ENCODE results near the gene FSCN2.

FSCN2 gene

DNA sequence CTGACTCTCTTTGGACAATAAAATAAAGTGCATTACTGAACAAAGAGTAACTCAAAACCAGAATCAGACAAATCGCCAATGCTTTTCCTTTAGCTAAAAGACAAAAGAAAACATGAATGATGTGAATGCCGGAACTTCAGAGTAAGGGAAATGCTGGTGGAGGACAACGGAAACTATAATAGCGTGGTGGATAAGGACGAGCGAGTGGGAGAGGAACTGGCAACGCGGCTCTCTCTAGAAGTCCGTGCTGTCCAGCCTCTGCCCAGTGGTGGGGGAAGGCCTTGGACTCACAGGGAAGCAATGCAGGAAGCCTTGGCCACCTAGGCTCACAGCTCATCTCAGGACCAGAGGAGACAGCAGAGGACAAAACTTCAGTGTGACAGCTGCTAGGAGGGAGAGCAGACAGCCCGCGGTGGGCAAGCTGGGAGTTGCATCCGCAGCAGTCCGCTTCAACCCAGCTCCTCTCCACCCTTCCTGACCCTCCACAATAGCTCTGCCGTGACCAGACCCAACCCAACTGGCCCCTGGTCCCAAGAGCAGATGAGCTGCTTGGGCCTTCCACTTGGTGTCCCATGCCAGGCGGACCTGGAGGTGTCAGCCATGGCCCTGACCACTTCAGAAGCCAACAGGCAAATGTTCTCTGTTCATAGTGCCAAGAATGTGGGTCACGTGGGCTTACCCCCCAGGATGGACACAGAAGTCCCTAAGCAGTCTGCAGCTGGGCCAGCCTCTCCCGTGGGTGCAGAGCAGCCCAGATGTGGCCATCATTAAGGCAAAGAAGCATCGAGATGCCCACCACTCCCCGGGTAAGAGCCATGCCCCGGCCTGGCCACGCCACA lies 29.3 kb downstream of the FSCN2 start:
- DNase-seq (ENCODE audit: low read depth in 2 of 2) = no peak

DNA sequence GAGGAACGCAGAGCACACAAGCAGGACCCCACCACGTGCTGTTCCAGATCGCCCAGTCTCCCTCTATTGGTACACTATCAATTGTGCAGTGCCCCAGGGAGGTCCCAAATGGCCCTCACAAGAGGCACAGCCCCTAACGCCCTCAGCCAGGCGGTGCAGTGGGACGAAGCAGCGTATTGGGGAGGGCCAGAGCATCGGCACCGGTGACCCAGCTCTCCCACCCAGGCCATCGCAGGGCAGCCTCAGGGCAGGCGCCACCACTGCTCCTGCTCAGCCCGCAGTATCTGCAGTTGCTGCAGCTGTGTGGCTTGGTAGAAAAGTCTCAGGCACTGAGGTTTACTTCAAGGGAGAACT lies 29.9 kb downstream of the FSCN2 start:
- no peak for DNase-seq (ENCODE audit: low read depth in 2 of 2)

DNA sequence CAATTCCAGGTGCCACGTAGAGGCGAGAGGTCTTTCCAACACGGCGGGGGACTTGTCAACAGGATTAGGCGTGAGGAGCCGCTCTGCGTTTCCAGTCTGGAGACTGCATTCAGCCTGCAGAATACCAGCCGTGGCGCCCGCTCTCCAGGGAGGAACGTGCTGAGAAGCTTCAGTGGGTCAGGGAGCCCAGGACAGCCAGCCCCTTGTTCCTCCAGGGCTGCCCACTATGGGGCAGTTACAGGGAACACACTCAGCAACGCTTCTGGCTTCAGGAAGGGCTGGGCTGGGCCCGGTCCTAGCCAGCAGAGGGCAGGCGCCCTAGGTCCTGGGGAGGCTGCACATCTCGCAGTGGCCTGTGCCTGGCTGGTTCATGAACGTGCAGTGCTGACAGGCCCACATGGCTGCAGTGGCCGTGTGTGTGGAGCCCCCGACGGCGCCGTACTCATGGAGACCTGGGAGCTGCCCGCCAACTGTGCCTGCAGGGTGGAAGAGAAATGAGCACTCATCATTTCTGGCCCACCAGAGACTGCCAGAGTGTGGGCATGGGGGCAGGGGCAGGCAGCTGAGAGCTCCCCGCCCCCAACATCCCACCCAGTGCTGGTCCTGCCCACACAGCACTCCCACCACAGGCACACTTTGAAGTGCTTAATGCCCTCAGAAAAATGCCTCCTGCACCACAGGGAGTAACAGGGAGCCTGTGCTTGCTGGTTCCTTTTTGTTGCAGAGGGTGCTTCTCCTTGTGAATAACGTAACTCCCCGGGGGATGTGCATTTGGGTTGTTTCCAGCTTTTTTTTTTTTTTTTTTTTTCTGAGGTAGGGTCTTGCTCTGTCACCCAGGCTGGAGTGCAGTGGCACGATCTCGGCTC lies 31.0 kb downstream of the FSCN2 start:
- DNase-seq (ENCODE audit: low read depth in 2 of 2) = no peak

DNA sequence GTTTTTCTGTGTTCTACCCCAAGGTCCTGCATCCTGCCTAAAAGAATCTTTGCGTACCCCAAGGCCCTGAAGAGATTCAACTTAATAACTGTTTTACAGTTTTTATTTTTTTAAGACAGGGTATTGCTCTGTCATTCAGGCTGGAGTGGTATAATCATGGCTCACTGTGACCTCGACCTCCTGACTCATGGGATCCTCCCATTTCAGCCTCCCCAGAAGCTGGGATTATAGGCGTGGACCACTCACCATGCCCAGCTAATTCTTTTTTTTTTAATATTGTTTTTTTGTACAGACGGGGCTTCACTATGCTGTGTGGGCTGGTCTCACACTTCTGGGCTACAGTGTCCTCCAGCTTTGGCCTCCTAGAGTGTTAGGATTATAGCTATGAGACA lies 33.3 kb downstream of the FSCN2 start:
- no peak for DNase-seq (ENCODE audit: low read depth in 2 of 2)

DNA sequence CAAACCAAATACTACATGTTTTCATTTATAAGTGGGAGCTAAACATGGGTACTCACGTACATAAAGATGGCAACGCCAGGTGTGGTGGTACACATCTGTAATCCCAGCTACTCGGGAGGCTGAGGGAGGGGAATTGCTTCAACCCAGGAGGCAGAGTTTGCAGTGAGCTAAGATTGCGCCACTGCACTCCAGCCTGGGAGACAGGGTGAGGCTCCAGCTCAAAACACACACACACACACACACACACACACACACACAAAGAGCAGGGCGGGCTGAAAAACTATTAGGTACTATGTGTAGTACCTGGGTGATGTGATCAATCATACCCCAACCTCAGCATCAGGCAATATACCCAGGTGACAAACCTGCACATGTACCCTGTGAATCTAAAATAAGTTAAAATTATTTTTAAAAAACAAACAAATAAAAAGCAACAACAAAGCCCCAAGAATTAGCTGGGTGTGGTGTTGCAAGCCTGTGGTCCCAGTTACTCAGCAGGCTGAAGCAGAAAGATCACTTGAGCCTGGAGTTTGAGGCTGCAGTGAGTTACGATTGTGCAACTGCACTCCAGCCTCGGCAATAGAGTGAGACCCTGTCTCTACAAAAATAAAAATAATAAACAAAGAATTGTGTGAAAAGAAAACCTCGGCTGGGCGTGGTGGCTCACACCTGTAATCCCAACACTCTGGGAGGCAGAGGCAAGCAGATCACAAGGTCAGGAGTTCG lies 35.8 kb downstream of the FSCN2 start:
- no peak for DNase-seq (ENCODE audit: low read depth in 2 of 2)

DNA sequence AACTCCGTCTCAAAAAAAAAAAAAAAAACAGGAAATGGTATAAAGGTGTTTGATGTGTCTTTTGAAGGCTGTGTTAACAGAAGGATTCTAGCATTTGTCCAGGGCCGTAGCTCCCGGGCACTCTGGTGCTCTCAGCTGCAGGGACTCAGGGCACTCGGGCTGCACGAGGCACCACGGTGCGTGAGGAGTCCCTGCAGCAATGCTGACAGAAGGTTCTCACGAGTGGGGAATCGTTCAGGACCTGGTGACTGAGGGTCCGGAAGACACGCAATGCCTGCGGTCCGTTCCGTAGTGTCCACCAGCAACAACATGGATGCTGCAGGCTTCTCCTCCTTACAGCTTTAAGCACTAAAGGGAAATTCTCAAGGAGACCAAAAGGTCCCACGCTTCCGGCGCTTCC lies 36.6 kb downstream of the FSCN2 start:
- no peak for DNase-seq (ENCODE audit: low read depth in 2 of 2)

DNA sequence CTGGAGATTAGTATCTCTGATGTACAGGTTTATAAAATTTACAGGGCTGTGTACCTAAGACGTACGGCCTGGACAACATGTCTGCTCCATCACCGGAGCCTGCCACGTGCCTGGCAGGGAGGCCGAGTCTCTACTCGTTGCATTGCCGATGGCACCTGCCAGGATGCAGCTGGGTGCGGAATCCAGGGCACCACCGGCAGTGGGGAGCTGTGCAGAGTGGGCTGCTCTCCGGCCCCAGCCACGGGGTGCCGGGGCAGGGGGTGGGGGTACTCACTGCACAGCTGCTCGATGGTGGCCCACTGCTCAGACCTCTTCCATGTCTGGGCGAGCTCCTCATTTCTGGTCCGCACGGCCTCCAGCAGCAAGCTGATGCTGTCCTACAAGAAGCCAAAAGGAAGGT lies 37.1 kb downstream of the FSCN2 start:
- DNase-seq (ENCODE audit: low read depth in 2 of 2) = no peak

DNA sequence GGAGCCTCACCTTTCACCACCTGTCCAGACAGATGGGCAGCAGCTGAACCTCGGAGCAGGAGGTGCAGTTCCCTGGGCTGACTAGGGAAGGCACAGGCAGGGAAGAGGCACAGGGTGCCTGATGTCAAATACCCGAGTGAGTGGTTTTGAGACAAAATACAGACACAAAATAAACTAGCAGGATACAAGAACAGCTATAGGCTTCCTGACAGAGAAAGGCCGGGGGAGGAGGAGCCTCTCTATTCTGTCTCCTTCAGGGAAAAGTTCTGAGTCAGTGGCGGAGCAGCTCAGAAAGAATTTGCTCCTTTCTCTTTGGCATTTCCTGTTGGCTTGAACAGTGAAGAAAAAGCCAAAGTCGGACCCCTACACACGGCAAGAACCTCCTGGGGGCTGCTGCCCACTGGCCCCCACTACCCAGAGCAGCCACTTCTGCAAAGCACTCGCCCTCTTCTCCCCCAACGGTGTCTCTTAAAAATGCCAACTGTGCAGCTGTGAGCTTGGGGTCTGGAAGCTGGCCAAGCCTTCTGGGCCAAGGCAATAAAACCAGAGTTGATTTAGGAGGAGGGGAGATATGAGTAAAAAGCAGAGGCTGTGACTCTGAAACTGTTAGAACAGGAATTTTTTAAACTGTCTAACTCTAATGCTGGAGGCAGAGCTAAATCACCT lies 38.4 kb downstream of the FSCN2 start:
- no peak for DNase-seq (ENCODE audit: low read depth in 2 of 2)

DNA sequence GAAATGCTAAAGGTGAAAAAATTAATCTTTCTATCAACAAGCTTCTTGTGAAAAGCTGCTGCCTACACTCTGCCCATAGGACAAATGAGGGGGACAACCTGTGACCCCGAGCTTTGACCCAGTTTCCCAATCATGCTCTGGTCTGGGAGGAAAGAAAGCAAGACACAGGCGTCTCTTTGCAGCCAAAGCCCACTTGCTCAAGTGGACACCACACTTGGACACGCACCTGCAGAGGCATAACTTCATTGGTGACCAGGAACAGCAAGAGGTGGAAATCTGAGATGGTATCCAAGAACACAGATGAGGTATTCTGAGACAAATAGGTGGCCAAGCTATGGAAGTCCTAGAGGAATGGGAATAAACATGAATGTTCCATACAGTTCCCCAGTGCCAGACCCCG lies 39.0 kb downstream of the FSCN2 start:
- no peak for DNase-seq (ENCODE audit: low read depth in 2 of 2)

DNA sequence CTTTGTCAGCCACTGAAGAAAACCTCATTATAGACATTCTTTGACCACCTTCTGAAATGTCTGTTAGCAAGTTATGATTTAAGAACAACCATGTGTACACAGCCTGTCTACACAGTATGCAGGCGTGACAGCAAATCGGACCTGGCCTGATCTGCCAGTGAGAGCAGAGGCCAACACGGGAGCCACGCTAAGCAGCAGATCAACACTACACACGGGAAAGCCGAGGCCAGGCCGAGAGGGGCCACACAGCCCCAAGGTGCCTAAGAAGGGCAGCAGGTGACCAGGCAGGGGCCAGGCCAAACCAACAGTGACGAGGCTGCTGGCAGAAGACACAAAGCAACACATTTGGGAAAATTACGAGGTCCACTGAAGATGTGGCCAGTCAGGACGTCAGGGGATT lies 40.2 kb downstream of the FSCN2 start:
- no peak for DNase-seq (ENCODE audit: low read depth in 2 of 2)

DNA sequence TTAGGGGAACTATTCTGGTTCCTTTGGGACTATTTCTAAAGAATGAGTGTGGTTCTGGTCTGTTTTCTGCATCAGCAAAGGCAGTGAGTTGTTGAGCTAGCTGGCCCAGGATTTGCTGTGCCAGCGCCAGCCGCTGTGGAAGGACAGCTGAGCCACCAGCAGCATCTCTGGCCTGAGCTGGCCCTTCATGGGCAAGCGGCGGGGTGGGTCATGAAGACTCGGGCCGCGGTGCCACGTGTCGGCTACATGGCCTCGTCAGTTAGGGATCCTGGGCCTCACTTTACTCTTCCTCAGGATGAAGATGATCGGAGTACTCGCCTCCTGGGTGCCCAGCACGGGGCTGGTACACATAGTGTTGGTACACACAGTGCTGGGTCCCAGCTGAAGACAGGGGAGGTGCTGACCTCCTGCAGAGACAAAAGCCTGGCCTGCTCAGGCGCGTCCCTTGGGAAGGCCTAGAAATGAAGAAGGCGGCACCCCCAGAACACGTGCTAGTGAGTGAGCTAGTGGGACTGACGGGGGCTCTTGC lies 41.9 kb downstream of the FSCN2 start:
- no peak for DNase-seq (ENCODE audit: low read depth in 2 of 2)

DNA sequence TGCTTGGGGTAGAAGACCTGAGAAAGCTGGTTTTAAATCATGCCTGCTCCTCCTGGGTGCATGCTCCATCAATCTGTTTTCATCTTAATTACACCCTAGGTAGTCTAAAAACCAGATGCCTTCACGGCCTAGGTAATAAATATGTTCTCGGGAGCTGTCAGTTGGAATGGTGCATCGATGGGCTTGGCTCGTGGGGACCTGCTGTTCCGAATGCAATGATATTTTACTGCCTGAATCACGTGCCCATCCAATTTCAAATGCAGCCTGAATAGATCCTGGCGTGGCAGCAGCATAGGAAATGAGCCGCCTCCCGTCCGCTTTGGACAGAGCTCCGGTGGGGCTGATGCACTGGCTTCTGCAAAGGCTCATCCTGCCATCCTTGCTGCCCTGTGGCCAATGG lies 42.8 kb downstream of the FSCN2 start:
- DNase-seq (ENCODE audit: low read depth in 2 of 2) = no peak

DNA sequence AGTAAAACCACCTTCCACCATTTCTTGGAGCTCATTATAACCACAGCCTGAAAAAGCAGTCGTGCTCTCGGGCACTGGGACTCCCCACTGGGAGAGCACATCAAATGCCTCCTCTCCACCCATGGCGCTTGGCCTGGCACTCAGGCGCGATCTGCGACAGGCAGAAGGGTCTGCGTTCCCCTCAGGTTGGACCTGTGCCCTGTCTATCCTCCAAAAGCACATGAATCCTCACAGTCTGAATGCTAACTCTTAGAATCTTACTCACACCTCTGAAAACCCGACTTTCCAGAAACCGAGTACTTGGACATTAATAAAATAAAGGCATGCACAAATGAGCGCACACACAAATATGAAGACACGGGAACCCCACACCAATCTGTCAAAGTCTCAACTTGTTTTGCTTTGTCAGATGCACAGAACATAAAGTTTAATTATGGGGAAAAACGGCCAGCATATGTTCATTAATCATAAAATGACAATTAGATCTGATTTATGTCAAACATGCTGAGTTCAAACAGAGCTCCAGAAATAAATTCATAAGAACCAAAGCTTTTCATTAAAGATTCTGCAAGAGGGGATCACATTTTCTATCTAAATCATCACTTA lies 44.5 kb downstream of the FSCN2 start:
- no peak for DNase-seq (ENCODE audit: low read depth in 2 of 2)

DNA sequence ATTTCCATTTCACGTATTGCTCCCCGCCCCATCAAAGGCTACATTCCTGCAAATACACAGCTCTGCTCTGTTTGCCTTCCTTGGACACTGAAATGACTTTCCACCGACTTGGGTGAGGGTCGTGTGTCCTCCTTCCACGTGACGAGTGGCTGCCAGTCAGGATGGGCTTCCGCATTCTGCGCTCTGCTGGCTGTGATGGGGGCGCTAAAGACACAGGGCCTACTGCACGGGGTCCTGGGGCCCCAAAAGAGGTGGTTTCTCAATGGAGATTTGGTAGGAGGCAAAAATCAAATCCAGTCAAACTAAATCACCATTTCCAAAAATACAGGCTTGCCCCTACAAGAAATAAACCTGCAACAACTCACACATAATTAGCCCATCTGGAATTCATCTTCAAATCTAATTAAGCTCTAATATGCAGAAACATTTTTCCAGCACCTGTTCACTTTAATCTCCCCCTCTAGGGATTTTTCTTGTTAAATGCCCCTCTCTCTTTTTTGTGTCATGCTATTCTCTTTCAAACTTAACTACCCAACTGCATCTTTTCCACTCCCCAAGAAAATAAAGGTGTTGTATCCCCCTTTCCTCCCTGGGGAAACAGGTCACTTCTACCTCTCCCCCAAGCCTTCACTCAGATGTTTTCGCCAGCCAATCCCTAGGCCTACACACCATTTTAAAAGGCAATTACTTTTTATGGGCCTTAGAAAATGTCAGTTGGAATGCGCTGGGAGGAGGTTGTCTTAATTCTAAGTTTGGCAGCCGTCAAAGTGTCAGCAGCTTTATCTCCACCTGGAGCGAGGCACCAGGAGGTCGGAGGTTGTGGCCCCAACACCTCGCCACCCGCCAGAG lies 45.8 kb downstream of the FSCN2 start:
- no peak for DNase-seq (ENCODE audit: low read depth in 2 of 2)

DNA sequence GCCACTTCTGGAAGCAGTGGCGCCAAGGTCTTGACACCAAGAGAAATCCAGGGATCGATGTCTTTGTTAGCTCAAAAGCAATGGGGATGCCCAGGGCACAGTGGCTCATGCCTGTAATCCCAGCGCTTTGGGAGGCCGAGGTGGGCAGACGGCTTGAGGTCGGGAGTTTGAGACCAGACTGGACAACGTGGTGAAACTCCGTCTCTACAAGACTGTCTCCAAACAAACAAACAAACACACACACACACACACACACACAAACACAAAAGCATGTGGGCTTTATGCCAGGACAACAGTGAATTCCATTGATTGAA lies 46.4 kb downstream of the FSCN2 start:
- no peak for DNase-seq (ENCODE audit: low read depth in 2 of 2)

DNA sequence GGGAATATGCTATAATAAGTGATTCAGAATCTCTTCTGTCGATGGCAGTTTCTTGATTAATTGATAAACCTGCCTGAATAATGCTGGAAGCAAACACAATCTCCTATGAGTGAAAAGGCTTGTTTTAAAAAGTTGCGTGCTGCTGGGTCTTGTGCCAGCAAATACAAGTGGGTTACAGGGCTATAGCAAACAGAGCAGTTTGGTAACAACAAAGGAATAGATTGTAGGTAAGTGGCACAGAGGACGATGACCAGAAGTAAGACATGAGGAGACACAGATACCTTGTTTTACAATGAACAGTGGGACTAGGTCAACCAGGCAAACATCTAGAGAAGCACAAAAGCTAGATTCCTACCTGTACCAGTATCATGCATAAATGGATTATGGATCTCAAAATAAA lies 47.7 kb downstream of the FSCN2 start:
- DNase-seq (ENCODE audit: low read depth in 2 of 2) = no peak

DNA sequence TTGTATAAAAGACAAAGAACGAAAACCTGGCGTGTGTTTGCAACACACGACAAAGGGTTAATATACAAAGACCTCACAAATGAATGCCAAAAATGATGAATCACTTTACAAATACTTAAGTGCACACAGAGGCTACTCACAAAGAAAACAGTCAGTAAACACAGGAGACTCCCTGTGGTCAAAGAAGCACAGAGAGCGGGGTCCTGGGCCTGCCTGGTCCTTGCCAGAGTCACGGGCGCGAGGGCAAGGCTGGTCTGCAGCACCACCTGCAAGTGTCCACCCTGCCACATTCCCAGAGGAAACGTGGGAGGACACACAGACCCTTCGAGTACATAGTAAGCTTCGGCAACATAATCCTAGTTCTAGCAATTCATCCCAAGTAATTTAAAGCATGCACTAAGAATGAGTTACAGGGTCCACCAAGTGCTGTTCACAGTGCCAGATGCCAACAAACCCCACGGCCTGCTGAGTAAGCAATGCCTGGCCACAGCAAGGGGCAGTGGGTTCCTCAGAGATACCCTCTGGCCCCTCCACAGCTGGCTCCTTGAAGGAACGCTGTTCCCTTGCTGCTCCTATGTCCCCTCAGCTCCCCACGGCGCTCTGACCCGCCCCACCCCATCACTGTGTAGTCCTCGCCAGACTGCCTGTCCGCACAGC lies 48.6 kb downstream of the FSCN2 start:
- no peak for DNase-seq (ENCODE audit: low read depth in 2 of 2)

DNA sequence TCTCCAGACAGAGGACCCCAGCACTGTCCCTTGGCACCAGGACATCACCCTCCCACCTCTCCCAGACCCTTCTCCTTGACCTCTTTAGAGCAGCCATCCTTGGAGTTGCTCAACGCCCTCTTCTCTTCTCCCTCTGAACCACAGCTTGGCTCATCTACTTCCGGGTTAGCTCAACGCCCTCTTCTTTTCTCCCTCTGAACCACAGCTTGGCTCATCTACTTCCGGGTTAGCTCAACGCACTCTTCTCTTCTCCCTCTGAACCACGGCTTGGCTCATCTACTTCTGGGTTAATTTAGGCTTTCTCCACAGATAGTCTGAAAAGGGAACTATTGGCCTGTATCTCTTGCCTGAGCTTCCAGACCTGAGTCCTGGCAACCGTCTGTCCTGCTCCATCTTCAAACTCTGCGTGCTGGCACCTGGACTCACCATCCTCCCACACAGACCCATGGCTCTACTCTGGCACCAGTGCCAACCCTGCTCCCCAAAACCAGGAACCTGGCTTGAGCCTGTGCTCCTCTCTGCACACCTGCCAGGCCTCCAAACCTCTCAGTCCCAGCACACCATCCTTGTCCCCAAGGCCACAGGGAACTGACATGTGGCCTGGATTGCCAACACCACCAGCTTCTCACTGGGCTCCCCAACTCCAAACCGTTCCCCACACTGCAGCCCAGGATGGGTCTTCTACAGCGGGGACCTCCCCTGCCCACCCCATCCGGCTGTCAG lies 49.3 kb downstream of the FSCN2 start:
- no peak for DNase-seq (ENCODE audit: low read depth in 2 of 2)

DNA sequence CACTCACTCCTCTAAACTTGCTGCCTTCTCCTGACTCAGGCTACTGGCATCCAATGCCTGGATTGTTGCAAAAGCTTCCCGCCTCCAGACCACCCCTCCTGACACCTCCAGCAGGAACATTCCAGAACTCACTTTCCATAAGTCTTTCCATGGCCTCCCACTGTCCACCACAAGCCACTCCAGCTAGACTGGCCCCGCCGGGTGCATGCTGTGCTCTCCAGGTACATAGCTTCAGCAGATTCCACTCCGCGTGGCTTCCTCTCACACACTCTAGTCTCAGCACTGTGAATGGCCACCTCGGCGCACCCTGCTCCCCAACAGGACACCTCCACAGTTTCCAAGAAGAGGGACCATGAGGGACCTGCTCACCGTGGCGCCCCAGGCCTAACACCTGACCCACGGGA lies 49.9 kb downstream of the FSCN2 start:
- no peak for DNase-seq (ENCODE audit: low read depth in 2 of 2)
